HG03064 (cell line): ENCODE results near the gene LIMS2.

Experiments used
- ATAC-seq: cut with Tn5 transposase; IDR thresholded peaks from one replicate; pipeline ENCODE4 v1.9.1; 2021; ENCODE audit warnings: low read depth; ENCODE audit not compliant: unreplicated experiment

Gene LIMS2

GRCh38 chr2:127636248-127637235, 38.8 kb downstream of the LIMS2 start:
- ATAC-seq: no peak

GRCh38 chr2:127635380-127636237, 39.7 kb downstream of the LIMS2 start:
- no peak for ATAC-seq

- ATAC-seq: no peak
Observed at GRCh38 chr2:127634626-127635379, 40.5 kb downstream of the LIMS2 start.

DNA sequence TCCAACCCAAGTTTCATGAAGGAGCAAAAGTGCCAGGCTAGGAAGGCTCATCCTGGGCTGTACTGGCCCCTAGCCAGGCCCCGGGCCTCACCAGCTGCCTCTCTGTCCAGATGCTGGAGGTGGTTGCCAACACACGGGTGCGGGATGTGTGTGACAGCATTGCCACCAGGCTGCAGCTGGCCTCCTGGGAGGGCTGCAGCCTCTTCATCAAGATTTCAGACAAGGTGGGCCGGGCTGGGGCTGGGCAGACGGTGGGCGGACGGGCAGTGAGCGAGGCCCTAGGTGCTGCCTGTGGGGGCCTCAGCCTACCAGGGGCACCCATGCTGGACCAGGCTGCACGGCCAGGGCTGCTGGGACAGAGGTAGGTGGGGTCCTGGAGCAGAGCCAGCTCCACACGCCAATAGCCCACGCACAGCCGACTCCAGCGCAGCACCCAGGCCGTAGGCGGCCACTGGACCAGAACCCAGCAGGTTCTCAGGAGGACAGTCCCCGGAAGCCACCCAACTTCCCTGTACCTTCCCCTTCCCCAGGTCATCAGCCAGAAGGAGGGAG, 41.2 kb downstream of the LIMS2 start:
- ATAC-seq: no peak

DNA sequence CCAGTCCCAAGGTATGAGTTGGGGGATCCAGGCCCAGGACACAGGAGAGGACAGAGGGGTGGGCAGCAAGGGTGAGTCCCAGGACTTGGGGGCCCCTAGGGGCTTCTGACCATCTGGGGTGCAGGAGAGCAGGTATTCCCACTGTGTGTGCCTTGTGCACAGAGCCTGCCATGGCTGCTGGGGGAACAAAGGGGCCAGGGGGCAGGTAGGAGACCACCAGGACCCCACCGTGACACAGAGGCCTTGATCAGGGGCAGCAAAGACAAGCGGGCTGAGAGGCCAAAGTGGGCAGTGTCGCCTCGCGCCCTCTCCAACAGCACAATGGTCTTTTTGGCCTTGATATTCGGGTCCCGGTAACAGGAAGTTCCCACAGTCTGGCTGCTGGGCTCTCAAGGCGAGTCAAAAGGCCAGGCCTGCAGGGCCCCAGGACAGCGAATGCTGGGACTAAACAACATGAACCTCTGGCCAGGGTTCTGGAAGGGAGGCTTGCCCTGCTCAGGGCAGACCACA, 41.7 kb downstream of the LIMS2 start:
- ATAC-seq: no peak

- no peak for ATAC-seq
Observed at GRCh38 chr2:127632592-127633489, 42.5 kb downstream of the LIMS2 start.

- no peak for ATAC-seq
Observed at GRCh38 chr2:127631997-127632581, 43.2 kb downstream of the LIMS2 start.

DNA sequence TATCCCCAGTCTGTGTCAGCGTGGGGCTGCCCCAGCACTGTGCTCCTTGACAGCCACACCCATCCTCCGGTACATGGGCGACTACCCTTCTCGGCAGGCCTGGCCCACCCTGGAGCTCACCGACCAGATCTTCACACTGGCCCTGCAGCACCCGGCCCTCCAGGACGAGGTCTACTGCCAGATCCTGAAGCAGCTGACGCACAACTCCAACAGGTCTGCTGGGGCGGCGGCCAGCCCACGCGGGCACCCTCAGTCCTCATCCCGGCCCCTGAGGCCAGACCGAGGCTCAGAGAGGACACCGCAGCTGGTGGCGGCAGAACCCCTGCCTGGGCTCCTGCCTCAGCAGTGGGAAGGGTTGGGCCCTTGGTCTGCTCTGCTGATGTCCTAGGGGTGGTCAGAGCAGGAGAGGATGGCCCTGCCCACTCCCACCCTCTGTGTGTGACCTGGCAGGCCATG, 43.8 kb downstream of the LIMS2 start:
- no peak for ATAC-seq

GRCh38 chr2:127630864-127631540, 44.3 kb downstream of the LIMS2 start:
- ATAC-seq: no peak

DNA sequence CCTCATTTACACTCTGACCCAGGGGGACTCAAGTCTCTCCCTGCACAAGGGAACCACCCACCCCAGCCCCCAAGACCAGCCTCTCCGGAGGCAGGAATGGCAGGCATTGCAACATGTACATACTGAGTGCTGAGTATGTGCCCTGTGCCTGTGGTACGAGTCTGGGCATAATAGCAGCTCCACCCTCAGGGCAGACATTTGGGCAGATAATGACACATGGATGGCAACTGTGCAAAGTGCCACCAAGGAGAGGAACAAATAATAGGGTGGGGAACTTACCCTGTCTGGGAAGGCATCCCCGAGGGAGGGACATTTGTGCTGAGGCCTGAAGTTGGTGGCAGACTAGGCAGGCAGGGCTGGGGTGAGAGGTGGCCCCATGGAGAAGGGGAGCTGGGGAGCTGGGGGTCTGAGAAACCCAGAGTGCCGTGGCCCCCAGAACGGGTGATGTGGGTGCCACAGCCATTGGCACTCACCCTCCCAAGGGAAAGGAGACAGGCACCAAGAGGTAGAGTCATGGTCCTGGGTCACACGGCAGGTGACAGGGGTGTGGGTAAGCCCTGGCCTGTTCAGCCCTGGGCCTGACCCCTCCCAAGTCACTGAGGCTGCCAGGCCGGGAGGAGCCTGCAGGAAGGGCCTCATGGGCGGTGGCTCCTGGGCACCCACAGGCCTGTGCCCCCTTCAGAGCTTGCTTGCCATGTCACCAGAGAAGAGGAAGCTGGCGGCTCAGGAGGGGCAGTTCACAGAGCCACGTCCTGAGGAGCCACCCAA, 45.0 kb downstream of the LIMS2 start:
- no peak for ATAC-seq

GRCh38 chr2:127629637-127630036, 45.7 kb downstream of the LIMS2 start:
- ATAC-seq: no peak

GRCh38 chr2:127628767-127629614, 46.3 kb downstream of the LIMS2 start:
- no peak for ATAC-seq

DNA sequence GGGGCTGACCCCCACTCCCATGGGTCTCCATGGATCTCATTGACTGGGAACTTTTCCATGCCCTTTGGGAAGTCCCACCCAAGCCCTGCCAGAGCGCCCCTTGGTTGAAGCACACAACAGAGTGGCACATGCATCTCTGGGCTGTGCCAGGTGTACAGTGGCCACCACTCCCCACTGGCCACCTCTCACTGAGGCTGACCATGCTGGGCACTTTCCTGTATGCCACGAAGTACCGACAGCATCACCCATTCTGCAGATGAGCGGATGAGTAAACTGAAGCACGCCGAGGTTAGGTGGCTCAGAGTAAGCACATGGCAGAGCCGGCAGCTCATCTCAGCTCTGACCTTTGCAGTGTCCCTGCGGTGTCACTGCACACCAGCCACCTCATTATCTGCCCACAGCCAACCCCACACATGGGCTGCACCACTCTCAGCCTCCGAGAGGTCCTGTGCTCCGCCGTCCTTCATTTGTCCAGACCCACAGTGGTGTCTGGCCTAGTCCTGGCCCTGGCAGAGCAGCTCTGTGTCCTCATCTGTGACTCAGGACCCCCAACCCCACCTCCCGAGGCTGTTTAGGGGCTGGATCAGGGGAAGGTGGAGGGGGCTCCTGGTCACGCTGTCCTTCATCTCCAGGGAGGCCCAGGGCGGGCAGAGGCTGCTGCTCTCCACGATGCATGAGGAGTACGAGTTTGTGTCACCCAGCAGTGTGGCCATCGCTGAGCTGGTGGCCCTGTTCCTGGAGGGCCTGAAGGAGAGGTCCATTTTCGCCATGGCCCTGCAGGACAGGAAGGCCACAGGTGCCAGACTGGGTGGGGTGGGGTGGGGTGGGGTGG, 47.4 kb downstream of the LIMS2 start:
- no peak for ATAC-seq

DNA sequence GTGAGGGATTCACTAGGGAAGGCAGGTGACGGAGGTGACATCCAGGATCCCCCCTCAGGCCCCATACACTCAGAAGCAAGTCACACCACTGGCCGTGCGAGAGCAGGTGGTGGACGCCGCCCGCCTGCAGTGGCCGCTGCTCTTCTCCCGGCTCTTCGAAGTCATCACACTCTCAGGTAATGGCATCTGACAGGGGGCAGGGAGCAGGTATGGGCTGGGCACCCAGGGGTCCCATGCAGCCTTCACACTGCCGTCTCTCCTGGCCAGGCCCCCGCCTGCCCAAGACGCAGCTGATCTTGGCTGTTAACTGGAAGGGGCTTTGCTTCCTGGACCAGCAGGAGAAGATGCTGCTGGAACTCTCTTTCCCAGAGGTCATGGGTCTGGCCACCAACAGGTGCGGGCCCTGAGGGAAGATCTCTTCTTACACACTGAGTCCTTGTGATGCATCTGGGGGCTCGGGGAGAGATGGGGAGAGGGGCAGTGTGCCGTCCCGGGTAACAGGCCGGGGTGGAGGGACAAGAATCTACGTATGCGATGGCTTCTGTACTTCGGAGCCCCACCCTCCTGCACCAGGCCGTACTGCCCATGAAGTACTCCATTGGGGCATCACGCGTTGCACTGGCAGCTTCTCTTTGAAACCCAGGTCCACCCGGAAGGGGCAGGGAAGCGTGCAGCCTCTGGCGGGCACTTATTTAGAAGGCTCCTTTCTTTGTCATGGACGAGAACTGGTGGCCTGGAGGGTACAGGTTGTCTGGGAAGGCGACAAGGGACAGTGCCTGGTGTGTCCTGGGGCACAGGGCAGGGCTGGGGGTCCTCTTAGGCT, 48.2 kb downstream of the LIMS2 start:
- ATAC-seq: no peak

GRCh38 chr2:127626175-127626574, 49.2 kb downstream of the LIMS2 start:
- no peak for ATAC-seq
